LNCaP clone FGC (cell line): ENCODE results near the gene ADARB1.

Experiments used
- DNase-seq: peaks from one replicate; pipeline ENCODE4 v3.0.0-alpha.2; 2011; ENCODE audit warnings: low read depth
- H3K4me3 ChIP-seq: 2 replicates; pipeline ENCODE4 v1.5.1; 2011; ENCODE audit warnings: mild to moderate bottlenecking, low read depth, low read length, control low read depth
- TF ChIP-seq, protein P1 (sequence below): IDR thresholded peaks from 2 replicates; pipeline ENCODE4 v1.5.1; 2012; ENCODE audit warnings: mild to moderate bottlenecking; ENCODE audit not compliant: control insufficient read depth, insufficient read depth; ENCODE audit errors: extremely low read depth

The ADARB1 gene

DNA sequence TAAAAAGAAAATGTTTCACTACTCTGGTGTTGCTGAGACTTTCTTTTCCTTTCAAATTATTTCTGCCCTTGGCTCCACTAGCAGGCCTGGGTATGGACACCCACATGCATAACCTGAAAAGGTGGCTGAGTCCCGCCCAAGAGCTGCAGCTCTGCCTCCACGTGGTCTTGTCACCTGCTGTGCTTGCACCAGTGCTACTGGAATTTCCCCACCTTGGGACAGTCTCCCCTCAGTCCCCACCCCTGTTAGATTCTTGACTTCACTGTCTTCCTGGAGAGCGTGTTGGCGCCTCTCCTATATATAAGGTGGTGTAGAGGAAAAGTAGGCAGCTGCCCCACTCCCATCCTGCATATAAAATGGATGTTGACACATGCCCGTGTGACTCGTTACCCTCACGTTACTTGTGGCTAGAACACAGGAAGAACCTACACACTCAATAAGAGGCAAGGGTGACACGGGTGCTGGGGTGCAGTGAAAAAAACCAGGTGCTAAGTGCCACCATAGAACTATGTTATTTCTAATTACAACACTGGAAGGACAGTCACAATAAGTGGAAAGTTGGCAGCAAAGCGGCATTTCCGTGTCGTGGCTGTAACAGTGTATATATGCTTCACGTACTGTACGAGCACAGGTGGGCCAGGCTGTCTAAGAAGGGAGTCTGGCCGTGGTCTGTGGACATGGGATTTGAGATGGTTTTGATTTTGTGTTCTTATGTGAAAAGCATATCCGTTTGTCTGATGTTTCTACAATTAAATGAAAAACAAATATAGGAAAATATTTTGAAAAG, 152.4 kb downstream of the ADARB1 start:
- H3K4me3 ChIP-seq: no peak overlapping the region
- TF ChIP-seq, protein P1, sequence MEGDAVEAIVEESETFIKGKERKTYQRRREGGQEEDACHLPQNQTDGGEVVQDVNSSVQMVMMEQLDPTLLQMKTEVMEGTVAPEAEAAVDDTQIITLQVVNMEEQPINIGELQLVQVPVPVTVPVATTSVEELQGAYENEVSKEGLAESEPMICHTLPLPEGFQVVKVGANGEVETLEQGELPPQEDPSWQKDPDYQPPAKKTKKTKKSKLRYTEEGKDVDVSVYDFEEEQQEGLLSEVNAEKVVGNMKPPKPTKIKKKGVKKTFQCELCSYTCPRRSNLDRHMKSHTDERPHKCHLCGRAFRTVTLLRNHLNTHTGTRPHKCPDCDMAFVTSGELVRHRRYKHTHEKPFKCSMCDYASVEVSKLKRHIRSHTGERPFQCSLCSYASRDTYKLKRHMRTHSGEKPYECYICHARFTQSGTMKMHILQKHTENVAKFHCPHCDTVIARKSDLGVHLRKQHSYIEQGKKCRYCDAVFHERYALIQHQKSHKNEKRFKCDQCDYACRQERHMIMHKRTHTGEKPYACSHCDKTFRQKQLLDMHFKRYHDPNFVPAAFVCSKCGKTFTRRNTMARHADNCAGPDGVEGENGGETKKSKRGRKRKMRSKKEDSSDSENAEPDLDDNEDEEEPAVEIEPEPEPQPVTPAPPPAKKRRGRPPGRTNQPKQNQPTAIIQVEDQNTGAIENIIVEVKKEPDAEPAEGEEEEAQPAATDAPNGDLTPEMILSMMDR: no peak
- no peak for DNase-seq

DNA sequence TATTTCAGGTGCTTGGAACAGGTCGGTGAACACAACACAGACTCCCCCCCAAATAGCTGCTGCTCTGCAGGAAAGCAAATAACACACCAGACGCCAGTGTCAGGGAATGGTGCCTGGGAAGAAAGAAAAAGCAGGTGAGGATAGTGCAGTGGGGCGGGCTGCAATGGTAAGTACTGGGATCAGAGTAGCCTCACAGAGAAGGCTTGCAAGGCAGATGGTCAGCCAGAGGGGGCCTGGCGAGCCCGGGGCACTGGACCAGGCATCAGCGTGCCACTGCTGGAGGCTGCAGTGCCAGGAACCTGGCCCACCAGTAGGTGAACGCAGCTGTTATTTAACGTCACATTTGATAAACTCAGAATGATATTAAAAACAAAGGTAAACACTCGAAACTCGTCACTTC, 153.4 kb downstream of the ADARB1 start:
- TF ChIP-seq, protein P1: no peak
- no peak overlapping the region for H3K4me3 ChIP-seq
- no peak for DNase-seq

DNA sequence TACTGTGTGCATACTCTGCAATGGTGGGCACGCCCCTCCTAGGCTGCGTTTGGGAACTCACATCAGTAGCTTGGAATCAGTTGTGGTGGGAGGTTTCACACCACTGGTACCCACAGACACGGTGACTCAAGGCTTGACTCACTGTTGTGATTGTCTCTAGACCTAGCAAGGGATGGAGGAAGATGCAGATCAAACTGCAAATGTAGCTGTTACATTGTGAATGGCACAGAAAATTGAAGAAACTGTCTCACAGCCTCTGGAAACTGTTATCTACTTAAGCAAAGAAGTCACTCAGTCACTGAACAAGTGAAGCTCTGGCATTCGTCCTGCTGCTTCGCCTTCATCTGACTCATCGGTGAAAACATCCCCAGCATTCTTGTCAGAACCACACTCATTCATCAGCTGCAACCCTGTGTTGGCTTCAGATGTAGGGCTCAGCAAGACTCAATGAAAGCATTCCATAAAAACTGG, 153.8 kb downstream of the ADARB1 start:
- no peak for DNase-seq
- no peak overlapping the region for H3K4me3 ChIP-seq
- TF ChIP-seq, protein P1: no peak

DNA sequence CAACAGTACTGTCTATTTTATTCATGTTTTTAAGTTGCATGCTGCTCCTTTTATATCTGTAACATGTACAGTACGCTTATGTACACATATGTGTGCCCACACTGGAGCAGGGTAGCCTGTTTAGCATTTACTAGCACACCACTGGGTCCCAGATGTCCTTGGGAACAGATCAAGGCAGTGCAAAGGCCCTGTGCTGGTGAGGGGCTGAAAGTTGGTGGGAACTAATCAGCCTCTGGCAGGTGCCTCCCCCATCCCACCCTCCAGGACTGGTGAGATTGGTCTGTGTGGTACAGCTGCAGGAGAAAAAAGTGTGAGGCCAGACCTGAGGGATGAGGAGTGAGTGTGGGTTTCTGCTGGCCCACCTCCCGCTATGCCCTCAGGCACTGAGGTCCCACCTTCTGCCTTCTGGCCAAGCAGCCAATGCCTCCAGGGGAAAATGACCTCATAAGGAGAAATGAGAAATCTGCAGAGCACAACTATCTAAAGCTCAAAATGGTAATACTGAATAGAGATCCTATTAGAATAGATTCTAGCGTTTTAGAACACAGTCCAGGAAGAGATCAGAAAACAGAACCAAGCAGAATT, 154.4 kb downstream of the ADARB1 start:
- TF ChIP-seq, protein P1: no peak
- H3K4me3 ChIP-seq: no peak overlapping the region
- no peak for DNase-seq

DNA sequence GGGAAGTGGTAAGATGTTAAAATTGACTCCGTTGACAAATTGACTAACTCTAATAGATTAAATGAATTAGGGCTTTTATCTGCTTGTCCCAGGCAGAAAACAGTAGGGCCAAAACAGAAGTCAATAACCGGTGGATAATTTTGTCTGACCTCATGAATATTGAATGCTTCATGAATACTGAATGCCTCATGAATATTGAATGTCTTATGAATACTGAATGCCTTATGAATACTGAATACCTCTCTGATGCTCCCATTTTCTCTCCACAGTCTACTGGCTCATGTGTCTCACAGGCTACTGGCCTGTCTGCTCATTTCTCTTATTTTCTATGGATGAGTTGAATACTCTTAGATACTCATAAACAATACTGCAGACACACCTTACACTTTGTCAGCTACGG, 157.3 kb downstream of the ADARB1 start:
- TF ChIP-seq, protein P1: no peak
- no peak overlapping the region for H3K4me3 ChIP-seq
- no peak for DNase-seq

DNA sequence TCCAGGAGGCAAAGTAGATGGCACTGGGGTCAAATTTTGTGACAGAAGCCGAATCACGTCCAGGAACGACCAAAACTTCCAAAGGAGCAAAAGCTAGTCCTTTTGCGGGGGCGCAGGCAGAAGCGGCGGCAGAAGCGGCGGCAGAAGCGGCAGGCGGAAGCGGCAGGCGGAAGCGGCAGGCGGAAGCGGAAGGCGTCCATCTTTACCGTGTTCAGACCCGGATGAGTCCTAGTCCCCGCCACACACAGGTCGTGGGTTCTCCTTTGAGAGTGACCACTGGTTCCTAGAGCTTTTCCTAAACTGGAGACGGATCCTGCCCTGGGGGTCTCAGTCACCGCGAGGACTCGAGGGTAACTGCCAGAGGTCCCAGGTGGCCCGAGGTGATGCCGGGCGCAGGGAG, 159.7 kb downstream of the ADARB1 start:
- H3K4me3 ChIP-seq: no peak overlapping the region
- TF ChIP-seq, protein P1: no peak
- no peak for DNase-seq
